ENCODE measurements around the gene CPNE4. TPM values are rescaled to one million over a fixed set of nuclear protein-coding genes. Genes with fewer than 3 reads are reported as not detected.

CPNE4 gene
- total RNA-seq, 1 donor from 2014 or later, result not detected

DNA sequence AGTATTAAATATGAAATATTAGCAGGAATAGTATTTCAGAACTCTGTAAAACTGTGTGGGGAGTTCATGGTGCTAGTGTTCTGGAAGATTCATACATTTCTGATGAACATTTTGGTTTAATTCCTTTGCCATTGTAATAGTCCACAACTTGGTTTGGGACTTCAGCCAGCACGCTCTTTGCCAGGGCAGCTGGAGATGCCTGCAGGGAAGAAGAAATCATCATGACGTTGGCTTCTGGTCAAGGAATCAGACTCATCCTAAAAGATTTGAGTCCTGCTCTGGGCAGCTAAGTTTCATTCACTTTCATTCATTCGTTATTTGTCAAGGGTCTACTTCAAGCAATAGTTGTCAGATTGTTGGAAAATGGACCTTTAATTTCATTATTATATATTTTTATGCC, 499.7 kb downstream of the CPNE4 start:
- no peaks in the 10 kb centered on the region for H3K9me3 Mint-ChIP-seq (ENCODE audit: low read depth)
- TF ChIP-seq CTCF (IDR thresholded peaks at IDR 0.05), result no peak
- DNase-seq (ENCODE audit: low spot score), result no peak
- H3K4me3 Mint-ChIP-seq (ENCODE audit: unreplicated experiment), result no peak overlapping the region
- H3K27ac Mint-ChIP-seq (ENCODE audit: unreplicated experiment), result no peak overlapping the region
- H3K4me1 Mint-ChIP-seq (ENCODE audit: low read depth), result no peaks in the 10 kb centered on the region
- H3K36me3 Mint-ChIP-seq (ENCODE audit: low read depth), result no peaks in the 10 kb centered on the region
- H3K27me3 Mint-ChIP-seq (ENCODE audit: low read depth), result peaks cover 36% of the 10 kb centered on the region

DNA sequence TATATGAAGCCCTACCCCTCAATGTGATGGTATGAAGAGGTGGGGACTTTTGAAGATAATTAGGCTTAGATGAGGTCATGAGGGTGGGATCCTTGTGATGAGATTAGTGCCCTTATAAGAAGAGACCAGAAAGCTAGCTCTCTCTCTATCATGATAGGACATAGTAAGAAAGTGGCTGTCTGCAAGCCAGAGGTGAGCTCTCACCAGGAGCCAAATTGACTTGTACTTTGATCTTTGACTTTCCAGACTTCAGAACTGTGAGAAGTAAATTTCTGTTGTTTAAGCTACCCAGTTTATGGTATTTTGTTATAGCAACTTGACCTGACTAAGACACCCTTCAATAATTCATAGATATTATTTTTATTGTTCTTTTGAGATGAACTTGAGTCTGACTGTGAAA, 502.2 kb downstream of the CPNE4 start:
- no peak for TF ChIP-seq CTCF (IDR thresholded peaks at IDR 0.05)
- no peaks in the 10 kb centered on the region for H3K4me1 Mint-ChIP-seq (ENCODE audit: low read depth)
- no peak for DNase-seq (ENCODE audit: low spot score)
- no peak overlapping the region for H3K4me3 Mint-ChIP-seq (ENCODE audit: unreplicated experiment)
- H3K27me3 Mint-ChIP-seq (ENCODE audit: low read depth), result peaks cover 33% of the 10 kb centered on the region
- no peaks in the 10 kb centered on the region for H3K36me3 Mint-ChIP-seq (ENCODE audit: low read depth)
- no peak overlapping the region for H3K27ac Mint-ChIP-seq (ENCODE audit: unreplicated experiment)
- no peaks in the 10 kb centered on the region for H3K9me3 Mint-ChIP-seq (ENCODE audit: low read depth)

GRCh38 chr3:131530843-131531242, 504.0 kb downstream of the CPNE4 start:
- Mint-ChIP-seq H3K27ac (ENCODE audit: unreplicated experiment) (no peak overlapping the region), H3K9me3 (ENCODE audit: low read depth) (no peaks in the 10 kb centered on the region)

GRCh38 chr3:131530388-131530787, 504.4 kb downstream of the CPNE4 start:
- peaks cover 27% of the 10 kb centered on the region for H3K27me3 Mint-ChIP-seq (ENCODE audit: low read depth)
- TF ChIP-seq CTCF (IDR thresholded peaks at IDR 0.05), result no peak
- H3K9me3 Mint-ChIP-seq (ENCODE audit: low read depth), result no peaks in the 10 kb centered on the region
- H3K27ac Mint-ChIP-seq (ENCODE audit: unreplicated experiment), result no peak overlapping the region
- H3K4me1 Mint-ChIP-seq (ENCODE audit: low read depth), result no peaks in the 10 kb centered on the region
- DNase-seq (ENCODE audit: low spot score), result no peak
- no peak overlapping the region for H3K4me3 Mint-ChIP-seq (ENCODE audit: unreplicated experiment)
- no peaks in the 10 kb centered on the region for H3K36me3 Mint-ChIP-seq (ENCODE audit: low read depth)

More at GRCh38 chr3:131530843-131531242, 504.0 kb downstream of the CPNE4 start:
- H3K4me1 Mint-ChIP-seq (ENCODE audit: low read depth), result no peaks in the 10 kb centered on the region
- H3K4me3 Mint-ChIP-seq (ENCODE audit: unreplicated experiment), result no peak overlapping the region
- no peak for TF ChIP-seq CTCF (IDR thresholded peaks at IDR 0.05)
- no peak for DNase-seq (ENCODE audit: low spot score)
- peaks cover 31% of the 10 kb centered on the region for H3K27me3 Mint-ChIP-seq (ENCODE audit: low read depth)
- H3K36me3 Mint-ChIP-seq (ENCODE audit: low read depth), result no peaks in the 10 kb centered on the region

DNA sequence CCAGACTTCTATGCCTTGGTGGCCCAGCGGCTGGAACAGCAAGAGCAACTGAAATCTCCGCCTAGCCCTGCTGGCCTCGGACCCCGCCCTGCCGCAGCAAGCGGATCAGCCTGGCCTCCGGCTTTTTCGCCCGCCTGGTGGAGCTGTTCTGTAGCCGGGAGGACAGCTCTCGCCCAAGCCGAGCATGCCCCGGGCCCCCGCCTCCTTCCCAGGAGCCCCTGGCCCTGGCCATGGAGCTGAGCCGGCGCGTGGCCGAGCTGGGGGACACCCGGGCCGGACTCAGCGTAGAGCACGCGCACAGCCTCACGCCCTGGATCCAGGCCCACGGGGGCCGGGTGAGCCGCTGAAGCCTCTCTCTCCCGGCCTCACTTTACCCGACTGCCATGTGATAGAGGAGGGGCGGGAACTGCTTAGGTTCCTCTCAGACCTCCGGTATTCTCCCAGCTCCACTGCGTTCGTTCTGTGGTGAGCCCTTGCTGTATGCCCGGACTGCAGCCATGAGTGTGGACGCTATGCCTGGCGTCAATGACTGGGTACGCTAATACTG, 507.9 kb downstream of the CPNE4 start:
- H3K27ac Mint-ChIP-seq (ENCODE audit: unreplicated experiment), result no peak overlapping the region
- peak; percentile 66 for TF ChIP-seq CTCF (IDR thresholded peaks at IDR 0.05)
- peak; percentile 92 for DNase-seq (ENCODE audit: low spot score)
- H3K9me3 Mint-ChIP-seq (ENCODE audit: low read depth), result no peaks in the 10 kb centered on the region
- H3K27me3 Mint-ChIP-seq (ENCODE audit: low read depth), result peaks cover 29% of the 10 kb centered on the region
- peak overlapping the region; percentile 55 for H3K4me3 Mint-ChIP-seq (ENCODE audit: unreplicated experiment)
- H3K36me3 Mint-ChIP-seq (ENCODE audit: low read depth), result no peaks in the 10 kb centered on the region
- H3K4me1 Mint-ChIP-seq (ENCODE audit: low read depth), result no peaks in the 10 kb centered on the region
